NCI-H146 treated with DMSO at 0.1 percent for 48 hours (cell line): ENCODE results near the gene POLN.
"Not testable (repeated sequence)": the region's sequence is repeated elsewhere in the genome, so short reads cannot be mapped to it uniquely, and the experiment has no call there.

Experiments
- DNase-seq: peaks from one replicate; lab custom pipeline; 2025; ENCODE audit not compliant: unreplicated experiment; lab: John Stamatoyannopoulos, UW

Gene POLN

DNA sequence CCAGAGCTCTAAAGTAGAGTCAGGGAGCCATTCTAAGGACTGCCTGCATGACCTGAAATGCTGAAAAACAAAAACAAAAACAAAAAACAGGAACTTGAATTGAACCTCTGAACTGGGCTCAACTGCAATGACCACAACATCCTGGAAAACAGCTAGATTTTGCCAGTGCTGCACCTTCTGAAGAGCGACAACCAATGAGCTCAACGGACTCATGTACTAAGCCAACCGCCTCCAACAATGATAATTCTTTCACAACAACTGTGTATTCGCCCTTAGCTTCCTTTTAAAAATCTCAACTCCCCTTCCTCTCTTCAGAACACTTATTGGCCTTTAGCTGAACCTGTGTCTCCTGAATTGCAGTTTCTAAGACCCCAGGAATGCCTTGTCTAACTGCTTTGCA lies 69.8 kb downstream of the POLN start:
- no peak for DNase-seq

DNA sequence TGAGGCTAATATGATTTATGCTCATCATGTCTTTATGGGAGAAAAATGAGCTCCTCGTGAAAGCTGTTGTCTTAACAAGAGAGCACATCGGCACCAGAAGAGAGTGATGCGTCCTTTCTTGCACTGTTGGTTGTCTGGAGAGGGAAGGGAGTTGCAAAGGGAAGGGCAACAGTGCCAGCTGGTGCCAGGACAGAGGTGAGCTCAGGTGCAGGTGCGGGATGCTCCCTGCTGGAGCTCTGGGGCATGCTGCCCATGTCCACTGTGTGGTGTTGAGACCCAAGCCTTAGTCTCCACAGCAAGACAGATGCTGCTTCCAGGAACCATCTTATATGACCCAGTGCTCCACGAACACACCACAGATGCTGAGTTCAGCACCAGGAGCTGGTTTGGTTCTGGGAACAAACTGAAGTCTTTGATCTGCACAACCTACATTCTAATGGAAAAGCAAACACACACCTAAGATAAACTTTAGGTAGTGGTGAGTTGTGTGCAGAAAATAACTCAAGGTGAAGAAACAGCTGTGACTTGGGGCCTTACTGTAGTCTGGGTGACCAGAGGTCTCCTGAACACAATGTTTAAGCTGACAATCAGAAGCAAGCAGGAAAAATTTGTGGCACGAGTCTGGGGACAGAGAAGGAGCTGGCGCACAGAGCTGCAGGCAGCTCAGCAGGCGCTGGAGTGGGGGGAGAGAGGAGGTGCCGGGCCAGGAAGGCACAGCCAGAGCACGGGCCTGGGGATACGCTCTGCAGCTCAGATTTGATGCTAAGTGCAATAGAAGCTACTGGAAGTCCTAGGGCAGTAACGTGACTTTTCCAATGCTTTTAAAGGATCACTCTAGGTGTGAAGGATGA lies 73.2 kb downstream of the POLN start:
- DNase-seq, result peak; percentile 7

DNA sequence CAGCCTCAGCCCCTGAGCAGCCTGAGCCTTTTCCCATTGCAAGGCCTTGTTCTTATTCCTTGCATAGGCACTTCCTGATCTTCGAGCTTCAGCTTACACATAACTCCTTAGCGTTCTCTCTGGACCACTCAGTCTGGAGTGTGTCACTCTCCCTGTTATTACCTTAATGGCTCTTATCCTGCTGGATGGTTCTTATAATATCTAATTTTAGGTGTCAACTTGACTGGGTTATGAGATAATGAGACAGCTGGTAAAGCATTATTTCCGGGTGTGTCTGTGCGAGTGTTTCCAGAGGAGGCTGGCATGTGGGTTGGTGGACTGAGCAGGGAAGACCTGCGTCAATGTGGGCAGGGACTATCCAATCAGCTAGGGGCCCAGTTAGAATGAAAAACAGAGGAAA lies 75.7 kb downstream of the POLN start:
- DNase-seq, result no peak

DNA sequence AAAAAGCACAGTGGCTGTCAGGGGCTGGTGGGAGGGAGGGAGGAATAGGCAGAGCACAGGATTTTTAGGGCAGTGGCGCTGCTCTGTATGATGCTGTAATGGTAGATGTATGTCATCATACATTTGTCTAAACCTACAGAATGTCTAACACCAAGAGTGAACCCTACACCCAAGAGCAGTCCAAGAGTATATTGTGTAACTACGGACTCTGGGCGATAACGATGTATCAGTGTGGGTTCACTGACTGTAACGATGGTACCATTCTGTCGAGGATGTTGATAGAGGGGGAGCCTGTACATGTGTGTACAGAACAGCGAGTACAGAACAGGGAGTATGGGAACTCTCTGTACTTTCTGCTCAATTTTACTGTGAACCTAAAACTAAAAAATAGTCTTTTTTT lies 76.5 kb downstream of the POLN start:
- no peak for DNase-seq

DNA sequence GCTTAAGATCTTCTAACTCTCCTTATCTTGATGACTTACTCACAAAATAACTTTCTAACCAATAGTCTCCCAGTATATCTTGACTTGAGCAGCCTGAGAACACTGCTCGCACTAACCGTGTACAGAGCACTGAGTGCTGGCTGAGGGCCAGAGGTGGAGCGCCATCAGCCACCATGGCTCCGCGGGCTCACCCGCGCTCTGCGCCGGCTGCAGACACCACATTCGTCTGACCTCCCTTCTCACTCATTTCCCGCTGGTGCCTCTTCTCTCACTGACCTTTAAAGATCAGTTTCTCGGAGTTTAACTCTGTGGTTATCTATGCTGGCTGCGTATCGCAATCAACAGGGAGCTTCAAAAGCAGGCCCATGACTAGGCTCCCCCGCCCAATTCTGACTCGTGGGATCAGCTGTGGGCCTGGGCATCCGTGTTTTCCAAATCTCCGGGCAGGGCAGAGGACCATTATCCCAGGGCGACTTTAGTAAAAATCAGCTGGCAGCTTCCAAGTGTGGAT lies 78.6 kb downstream of the POLN start:
- DNase-seq, result no peak

DNA sequence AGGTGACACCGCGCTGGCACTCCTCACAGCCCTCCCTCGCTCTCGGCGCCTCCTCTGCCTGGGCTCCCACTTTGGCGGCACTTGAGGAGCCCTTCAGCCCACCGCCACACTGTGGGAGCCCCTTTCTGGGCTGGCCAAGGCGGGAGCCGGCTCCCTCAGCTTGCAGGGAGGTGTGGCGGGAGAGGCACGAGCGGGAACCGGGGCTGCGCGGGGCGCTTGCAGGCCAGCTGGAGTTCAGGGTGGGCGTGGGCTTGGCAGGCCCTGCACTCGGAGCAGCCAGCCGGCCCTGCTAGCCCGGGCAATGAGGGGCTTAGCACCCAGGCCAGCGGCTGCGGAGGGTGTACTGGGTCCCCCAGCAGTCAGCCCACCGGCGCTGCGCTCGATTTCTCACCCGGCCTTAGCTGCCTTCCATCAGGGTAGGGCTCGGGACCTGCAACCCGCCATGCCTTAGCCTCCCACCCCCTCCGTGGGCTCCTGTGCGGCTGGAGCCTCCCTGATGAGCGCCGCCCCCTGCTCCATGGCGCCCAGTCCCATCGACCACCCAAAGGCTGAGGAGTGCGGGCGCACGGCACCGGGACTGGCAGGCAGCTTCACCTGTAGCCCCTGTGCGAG lies 80.7 kb downstream of the POLN start:
- not testable (repeated sequence) for DNase-seq

DNA sequence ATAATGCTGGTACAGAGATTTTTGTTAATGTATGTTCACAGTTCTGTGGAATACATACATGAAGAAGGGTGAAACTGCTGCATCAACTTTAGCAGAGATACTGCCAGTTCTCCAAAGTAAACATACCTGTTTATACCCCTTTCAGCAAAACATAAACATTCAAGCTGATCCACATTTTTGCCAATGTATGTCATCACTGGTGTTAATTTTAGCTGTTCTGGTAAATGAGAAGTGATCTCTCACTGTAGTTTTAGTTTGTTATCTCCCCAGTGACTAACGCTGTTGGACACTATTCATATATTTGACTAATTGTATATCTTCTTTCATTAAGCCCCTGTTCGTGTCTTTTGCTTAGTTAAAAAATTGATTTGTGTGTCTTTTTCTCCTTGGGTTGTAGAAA lies 82.0 kb downstream of the POLN start:
- no peak for DNase-seq

DNA sequence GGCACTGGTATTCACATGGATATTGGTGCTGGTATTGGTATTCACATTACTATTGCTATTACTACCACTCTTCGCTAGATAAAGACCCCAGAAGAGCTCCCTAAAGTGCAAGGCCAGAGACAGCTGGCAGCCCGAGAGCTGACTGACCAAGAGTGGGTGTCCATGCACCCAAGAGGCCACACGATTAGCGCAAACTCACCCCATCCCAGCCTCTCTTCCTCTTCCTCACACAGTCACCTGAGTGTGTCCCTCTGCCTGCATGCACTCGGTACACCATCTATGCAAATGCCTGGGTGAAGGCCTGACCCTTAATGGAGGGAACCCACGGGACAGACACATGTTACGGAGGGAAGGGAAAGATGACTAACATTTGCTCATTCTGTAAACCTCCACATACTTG lies 86.7 kb downstream of the POLN start:
- DNase-seq, result no peak

DNA sequence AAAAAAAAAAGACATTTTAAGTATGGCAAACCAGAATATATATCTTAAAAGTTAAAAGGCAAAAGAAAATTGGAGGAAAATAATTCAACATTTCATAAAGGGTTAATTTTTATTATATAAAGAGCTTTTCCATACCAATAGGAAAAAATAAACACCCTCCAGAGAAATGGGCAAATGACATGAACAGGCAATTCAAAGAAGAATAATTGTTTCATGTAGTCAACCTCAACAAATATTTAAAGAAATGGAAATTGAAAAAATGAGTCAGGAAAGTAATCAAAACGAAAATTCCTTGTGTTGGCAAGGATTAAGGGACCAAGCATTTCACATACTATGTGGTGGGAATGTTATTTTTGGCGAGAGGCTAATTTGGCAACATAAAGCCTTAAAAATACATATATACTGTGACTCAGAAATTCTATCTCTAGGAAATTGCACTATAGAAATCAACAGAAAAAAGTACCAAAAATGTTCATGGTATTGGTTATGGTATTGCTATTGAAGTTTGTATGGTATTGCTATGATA lies 87.6 kb downstream of the POLN start:
- no peak for DNase-seq

DNA sequence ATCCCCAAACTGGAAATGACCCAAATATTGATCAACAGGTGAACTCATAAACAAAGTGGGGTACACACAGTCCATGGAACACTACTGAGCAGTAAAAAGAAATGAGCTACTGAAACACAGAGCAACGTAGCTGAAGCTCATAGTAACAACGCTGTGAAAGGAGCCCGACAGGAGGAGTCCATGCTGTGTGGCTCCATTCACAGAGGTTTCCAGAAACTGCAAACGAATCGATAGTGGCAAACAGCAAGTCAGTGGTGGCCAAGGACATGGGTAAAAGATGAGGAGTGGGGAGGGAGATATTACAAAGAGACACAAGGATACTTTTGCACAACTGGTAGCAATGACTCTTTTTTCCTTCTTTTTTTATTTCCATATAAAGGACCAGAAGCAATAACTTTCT lies 90.4 kb downstream of the POLN start:
- no peak for DNase-seq

DNA sequence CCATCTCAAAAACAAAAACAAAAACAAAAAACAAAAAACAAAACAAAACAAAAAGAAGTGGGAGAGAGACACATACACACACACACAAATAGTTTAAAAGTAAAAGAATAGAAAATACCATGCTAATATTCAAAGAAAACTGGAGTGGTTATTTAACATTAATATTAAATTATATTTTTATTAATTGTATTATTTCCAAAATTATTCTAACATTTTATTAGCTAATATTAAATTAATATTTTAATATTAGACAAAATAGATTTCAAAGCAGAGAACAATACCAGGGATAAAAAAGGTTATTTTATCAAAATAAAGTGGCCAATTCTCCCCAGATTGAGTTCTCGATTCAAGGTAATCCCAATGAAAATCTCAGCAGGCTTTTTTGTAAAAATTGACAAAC lies 91.8 kb downstream of the POLN start:
- DNase-seq, result no peak

DNA sequence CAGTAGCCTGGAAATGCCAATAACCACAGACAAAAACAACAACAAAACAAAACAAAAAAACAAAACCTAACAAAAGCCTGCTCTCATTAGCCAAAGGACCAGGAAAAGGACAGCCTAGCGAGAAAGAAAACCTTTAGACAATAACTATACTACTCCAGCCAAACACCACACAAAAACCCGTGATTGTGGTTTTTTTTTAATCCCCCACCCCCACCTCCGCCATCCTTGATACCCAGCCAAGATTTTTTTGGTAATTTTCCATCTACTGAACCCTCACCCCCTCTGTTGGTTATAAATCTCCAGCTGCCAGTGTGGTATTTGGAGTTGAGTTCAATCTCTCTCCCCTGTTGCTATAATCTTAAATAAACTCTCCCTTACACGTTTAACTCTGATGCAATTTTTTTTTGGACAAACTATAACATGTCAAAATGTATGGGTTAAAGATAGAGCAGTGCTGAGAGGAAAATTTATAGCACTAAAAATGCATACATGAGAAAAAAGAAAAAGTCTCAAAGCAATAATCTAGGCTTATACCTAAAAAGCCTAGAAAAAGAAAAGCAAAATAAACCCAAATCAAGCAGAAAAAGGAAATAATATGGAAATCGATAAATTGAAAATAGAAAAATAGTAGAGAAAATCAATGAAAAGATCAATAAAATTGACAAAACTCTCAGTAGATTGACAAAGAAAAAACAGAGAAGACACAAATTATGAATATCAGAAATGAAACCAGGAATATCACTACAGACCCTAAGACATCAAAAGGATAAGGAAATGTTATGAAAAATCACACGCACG lies 99.1 kb downstream of the POLN start:
- DNase-seq, result no peak

DNA sequence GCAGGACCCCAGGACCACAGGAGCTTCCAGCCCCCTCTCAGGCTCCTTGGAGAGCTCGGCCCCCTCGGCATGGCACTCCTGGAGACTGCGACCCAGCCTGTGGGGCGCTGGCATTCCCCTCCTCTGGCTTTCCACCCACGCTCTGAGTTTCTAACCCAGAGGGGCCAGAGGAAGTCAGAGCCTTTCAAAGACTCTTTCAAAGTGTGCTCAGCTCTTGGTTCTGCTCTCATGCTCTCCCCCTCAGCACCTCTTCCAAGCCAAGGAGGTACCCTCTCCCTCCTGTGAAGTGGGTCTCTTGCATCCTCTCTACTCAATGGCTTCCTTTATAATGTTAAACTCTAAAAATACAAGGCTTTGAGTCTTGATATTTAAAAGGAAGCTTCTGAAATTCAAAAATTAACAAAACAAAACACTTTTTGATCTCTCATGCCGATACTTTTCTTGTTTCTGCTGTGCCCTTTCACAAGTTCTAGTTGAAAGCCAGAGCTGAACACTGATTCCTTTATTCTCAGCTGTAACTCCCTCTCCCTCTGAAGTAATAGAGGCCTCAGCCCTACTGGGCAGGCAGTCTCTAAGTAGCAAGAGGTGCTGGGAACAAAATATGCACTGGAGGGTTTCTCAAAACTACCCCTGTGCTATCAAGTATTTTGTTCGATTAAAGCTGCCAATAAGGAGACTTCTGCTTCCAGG lies 100.0 kb downstream of the POLN start:
- no peak for DNase-seq

DNA sequence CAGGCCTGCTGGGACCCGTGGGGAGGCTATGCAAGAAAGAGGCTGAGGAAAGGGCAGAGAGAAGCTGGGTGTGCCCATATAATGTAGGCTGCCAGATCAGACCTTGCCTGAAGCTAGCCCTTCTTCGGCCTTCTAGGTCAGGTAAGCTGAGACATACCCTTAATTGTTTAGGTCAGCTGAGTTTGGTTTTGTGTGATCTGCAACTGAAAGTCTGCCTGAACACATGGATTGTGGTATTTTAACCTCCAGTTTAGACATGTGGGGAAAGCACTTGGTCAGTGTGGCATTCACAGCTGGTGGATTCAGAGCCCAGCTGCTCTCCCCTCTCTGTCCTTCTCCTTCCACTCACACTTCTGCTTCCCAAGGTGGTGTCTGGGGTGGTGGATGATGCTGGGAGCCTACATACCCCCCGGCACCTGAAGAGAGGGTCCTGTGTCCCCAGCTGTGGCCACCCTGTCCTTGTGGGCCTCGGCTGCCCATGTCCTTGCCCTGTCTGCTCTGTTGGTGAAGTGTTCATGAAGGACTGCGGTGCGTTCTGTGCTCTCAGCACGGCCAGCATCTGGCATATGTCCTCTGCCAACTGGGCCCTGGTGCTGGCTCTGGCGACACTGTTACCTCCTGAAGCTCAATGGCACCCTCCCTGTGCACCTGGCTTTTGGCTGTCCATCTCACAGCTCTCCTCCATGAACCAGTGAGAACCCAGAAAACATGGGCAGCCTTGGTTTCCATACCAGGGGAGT lies 100.7 kb downstream of the POLN start:
- DNase-seq, result no peak

DNA sequence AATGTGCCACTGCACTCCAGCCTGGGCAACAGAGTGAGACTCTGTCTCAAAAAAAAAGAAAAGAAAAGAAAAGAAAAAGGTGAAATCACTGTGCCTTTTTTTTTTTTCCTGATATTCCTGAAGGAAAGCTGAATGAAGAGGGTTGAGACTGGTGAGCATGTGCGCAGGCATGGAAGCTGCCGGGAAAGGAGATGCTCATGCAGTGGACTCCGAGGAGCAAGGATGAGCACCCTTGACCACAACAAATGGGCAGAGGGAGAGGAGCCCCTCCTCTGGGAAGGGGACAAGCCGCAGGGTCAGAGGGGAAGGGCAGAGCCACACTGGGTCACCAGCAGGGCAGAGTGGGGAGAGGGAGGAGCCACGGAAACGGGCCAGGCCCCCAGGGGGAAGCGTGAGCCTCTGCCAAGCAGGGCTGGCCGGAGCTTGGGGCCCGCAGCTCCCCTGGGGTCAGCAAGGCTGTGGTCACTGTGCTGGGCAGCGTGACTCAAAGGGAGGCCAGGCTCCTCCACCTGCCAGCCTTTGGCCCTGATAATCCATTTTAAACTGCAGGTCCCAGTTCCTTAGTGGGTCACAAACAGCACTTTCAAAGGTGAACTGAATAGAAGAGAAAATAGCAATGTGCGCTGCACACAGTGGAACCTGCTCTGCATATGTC lies 102.9 kb downstream of the POLN start:
- no peak for DNase-seq

DNA sequence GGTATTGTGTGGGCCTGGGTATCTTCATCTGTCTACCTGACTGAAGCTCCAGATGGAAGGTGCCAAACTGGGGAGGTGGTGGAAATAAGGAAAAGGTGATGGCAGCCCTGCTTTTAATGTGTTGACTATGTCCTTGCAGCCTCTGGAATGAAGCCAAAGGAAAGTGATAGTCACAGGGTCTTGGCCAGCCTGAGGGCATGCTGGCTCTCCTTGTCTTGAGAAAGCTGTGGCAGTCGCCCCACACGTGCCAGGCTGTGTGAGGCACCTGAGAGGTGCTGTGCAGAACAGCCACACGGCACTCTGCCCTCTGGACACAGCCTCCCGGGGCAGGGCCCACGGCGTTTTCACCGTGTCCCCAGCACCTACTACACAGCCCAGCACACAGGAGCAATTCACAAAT lies 105.2 kb downstream of the POLN start:
- no peak for DNase-seq

DNA sequence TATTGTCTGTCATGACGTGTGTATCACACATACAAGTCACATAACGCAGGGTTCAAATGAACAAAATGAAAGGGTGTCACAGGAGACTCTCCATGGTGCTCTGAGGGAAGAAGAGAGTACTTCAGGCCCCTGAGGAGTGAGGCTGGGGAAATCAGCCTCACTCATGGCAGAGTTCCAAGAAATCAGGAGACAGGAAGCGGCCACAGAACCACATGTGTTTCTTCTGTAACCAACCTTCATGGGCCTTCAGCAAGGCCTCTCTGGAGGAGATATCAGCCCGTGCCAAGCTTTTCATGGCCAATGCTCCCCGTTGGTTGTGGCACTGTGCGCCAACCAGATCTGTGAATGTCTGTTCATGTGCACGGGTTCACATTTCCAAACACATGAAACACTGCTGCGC lies 106.8 kb downstream of the POLN start:
- DNase-seq, result no peak

DNA sequence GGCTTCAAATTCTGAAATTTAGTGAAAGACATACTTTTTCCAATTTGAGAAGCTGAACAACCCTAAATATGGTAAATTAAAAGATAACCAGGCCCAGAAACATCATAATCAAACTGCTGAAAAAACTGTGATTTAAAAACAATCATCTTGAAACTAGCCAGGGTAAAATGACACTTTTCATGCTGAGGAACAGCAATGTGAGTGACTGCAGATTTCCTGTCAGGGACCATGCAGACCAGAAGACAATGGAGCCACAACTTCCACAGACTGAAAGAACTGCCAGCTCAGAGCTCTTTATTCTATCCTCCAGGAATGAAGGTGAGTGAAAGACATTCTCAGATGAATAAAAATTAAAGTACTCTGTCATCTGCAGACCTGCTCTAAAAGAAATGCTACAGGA lies 109.5 kb downstream of the POLN start:
- DNase-seq, result no peak

DNA sequence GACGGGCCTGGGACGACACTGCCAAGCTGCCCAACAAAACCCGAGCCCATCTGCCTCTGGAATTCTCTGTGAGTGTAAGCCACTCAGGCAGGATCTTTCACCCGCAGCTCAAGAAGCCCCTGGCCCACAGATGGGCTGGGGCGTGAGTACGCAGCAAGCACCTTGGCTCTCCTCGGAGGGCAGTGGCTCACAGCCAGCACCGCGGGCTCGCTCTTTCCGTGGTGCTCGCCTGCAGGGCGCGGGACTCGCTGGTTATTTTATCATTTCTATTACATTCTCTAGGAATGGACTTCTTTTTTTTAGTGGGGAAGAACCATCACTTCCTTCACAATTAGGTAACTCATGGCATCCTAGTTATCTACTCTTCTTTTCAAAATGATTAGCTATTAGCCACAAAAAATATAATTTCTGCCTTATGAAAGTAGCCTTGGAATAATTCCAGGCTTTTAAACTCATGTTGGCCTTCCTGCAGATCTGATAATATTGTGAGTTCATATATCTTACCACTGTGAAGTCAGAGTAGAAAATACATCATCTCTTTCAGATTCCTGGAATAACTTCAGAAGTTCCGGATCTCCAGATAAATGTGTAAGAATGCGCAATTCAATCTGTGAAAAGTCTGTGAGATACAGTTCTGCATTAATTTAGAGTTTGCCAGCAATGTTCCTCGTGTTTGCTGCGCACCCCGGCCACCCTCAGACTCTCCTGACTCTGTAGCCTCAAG lies 114.2 kb downstream of the POLN start:
- DNase-seq, result no peak
